ENCODE measurements around the gene KDM4D. TPM values are rescaled to one million over a fixed set of nuclear protein-coding genes. Genes with fewer than 3 reads are reported as not detected.

KDM4D gene
- total RNA-seq, 1 donor from 2014 or later: 0.93 TPM

- DNase-seq (ENCODE audit: low read depth) (no peak), FAIRE-seq (no peak)
- Mint-ChIP-seq H3K4me3 (ENCODE audit: unreplicated experiment) (no peak overlapping the region), H3K27ac (ENCODE audit: unreplicated experiment) (no peak overlapping the region), H3K36me3 (ENCODE audit: low read depth, unreplicated experiment) (no peaks in the 10 kb centered on the region), H3K27me3 (ENCODE audit: low read depth, unreplicated experiment) (peaks cover 14% of the 10 kb centered on the region), H3K9me3 (ENCODE audit: unreplicated experiment) (no peaks in the 10 kb centered on the region), H3K4me1 (ENCODE audit: low read depth, unreplicated experiment) (no peaks in the 10 kb centered on the region)
- Histone ChIP-seq H3K4me3 (ENCODE audit: insufficient read depth, low read depth, low read length) (no peak overlapping the region), H3K27me3 (ENCODE audit: insufficient read depth, low read length) (no peaks in the 10 kb centered on the region), H3K79me2 (ENCODE audit: insufficient read depth, low read length) (no peaks in the 10 kb centered on the region), H3K36me3 (ENCODE audit: insufficient read depth, low read length) (no peaks in the 10 kb centered on the region), H3K9ac (ENCODE audit: low read length) (no peak overlapping the region), H3K27ac (ENCODE audit: low read depth, low read length) (no peak overlapping the region), H3K4me2 (ENCODE audit: low read length) (no peak overlapping the region), H3K9me3 (ENCODE audit: insufficient read depth, low read depth, low read length) (no peaks in the 10 kb centered on the region), H2AFZ (ENCODE audit: low read depth, low read length) (no peak overlapping the region), H3K4me1 (ENCODE audit: insufficient read depth, low read length) (no peaks in the 10 kb centered on the region), H4K20me1 (ENCODE audit: insufficient read depth, low read length) (no peaks in the 10 kb centered on the region)
- no peak for TF ChIP-seq EZH2 (IDR thresholded peaks at IDR 0.05; ENCODE audit: insufficient read depth, low read length)
- TF ChIP-seq CTCF (IDR thresholded peaks at IDR 0.05; ENCODE audit: insufficient read depth, low read depth, low read length): no peak
Observed at GRCh38 chr11:94988748-94989147, 15.2 kb downstream of the KDM4D start.

GRCh38 chr11:94993400-94993943 lies 20.0 kb downstream of the KDM4D start:
- Mint-ChIP-seq H3K36me3 (ENCODE audit: low read depth, unreplicated experiment) (no peaks in the 10 kb centered on the region), H3K27ac (ENCODE audit: unreplicated experiment) (no peak overlapping the region), H3K4me1 (ENCODE audit: low read depth, unreplicated experiment) (no peaks in the 10 kb centered on the region), H3K4me3 (ENCODE audit: unreplicated experiment) (no peak overlapping the region), H3K27me3 (ENCODE audit: low read depth, unreplicated experiment) (peaks cover 11% of the 10 kb centered on the region), H3K9me3 (ENCODE audit: unreplicated experiment) (no peaks in the 10 kb centered on the region)
- Histone ChIP-seq H3K9me3 (ENCODE audit: insufficient read depth, low read depth, low read length) (no peaks in the 10 kb centered on the region), H3K79me2 (ENCODE audit: insufficient read depth, low read length) (no peaks in the 10 kb centered on the region), H3K27ac (ENCODE audit: low read depth, low read length) (no peak overlapping the region), H3K4me3 (ENCODE audit: insufficient read depth, low read depth, low read length) (no peak overlapping the region), H3K36me3 (ENCODE audit: insufficient read depth, low read length) (no peaks in the 10 kb centered on the region), H3K4me1 (ENCODE audit: insufficient read depth, low read length) (no peaks in the 10 kb centered on the region), H3K9ac (ENCODE audit: low read length) (no peak overlapping the region), H3K27me3 (ENCODE audit: insufficient read depth, low read length) (no peaks in the 10 kb centered on the region), H3K4me2 (ENCODE audit: low read length) (no peak overlapping the region), H2AFZ (ENCODE audit: low read depth, low read length) (no peak overlapping the region), H4K20me1 (ENCODE audit: insufficient read depth, low read length) (no peaks in the 10 kb centered on the region)
- DNase-seq (ENCODE audit: low read depth) (no peak), FAIRE-seq (no peak)
- TF ChIP-seq CTCF (IDR thresholded peaks at IDR 0.05; ENCODE audit: insufficient read depth, low read depth, low read length): no peak

GRCh38 chr11:94997437-94997836 lies 23.9 kb downstream of the KDM4D start:
- Histone ChIP-seq H3K4me1 (ENCODE audit: insufficient read depth, low read length) (no peaks in the 10 kb centered on the region), H4K20me1 (ENCODE audit: insufficient read depth, low read length) (no peaks in the 10 kb centered on the region), H3K9me3 (ENCODE audit: insufficient read depth, low read depth, low read length) (no peaks in the 10 kb centered on the region), H3K27ac (ENCODE audit: low read depth, low read length) (no peak overlapping the region), H3K4me2 (ENCODE audit: low read length) (no peak overlapping the region), H3K4me3 (ENCODE audit: insufficient read depth, low read depth, low read length) (no peak overlapping the region), H3K36me3 (ENCODE audit: insufficient read depth, low read length) (no peaks in the 10 kb centered on the region), H3K79me2 (ENCODE audit: insufficient read depth, low read length) (no peaks in the 10 kb centered on the region), H3K27me3 (ENCODE audit: insufficient read depth, low read length) (no peaks in the 10 kb centered on the region), H2AFZ (ENCODE audit: low read depth, low read length) (no peak overlapping the region), H3K9ac (ENCODE audit: low read length) (no peak overlapping the region)
- H3K27me3 Mint-ChIP-seq (ENCODE audit: low read depth, unreplicated experiment): no peaks in the 10 kb centered on the region
- peak; percentile 3 for TF ChIP-seq CTCF (IDR thresholded peaks at IDR 0.05; ENCODE audit: insufficient read depth, low read depth, low read length)
- TF ChIP-seq EZH2 (IDR thresholded peaks at IDR 0.05; ENCODE audit: insufficient read depth, low read length): no peak
- H3K9me3 Mint-ChIP-seq (ENCODE audit: unreplicated experiment): no peaks in the 10 kb centered on the region
- FAIRE-seq (no peak), DNase-seq (ENCODE audit: low read depth) (no peak)
- no peak overlapping the region for H3K27ac Mint-ChIP-seq (ENCODE audit: unreplicated experiment)
- H3K36me3 Mint-ChIP-seq (ENCODE audit: low read depth, unreplicated experiment): peaks cover 2% of the 10 kb centered on the region
- H3K4me1 Mint-ChIP-seq (ENCODE audit: low read depth, unreplicated experiment): no peaks in the 10 kb centered on the region
- no peak overlapping the region for H3K4me3 Mint-ChIP-seq (ENCODE audit: unreplicated experiment)

Measured in astrocyte (in vitro differentiated cells and primary cell).